Gastroesophageal sphincter (tissue), 3 donors: ENCODE measurements around the gene CHD6.

Experiments
- CTCF ChIP-seq, 4 experiments: fragments of 200-600 bp in 2 of 4; fragments of 450-650 bp in 2 of 4; sonication (generic) in 1 of 4; IDR thresholded peaks; one replicate each; pipeline ENCODE4 v1.5.1; 2017 to 2019; ENCODE audit warnings: antibody characterized with exemption in 4 of 4, mild to moderate bottlenecking in 2 of 4, moderate library complexity in 2 of 4
- POLR2AphosphoS5 ChIP-seq: sonication (generic); formaldehyde crosslinking; IDR thresholded peaks from one replicate; pipeline ENCODE4 v1.6.1; 2017; ENCODE audit warnings: antibody characterized with exemption

GRCh38 chr20:41367956-41368355 is 250.2 kb downstream of the CHD6 start:
- no peak for TF ChIP-seq CTCF (IDR thresholded peaks at IDR 0.05)
- no peak for TF ChIP-seq POLR2AphosphoS5
